ENCODE measurements around the gene D2HGDH.

The D2HGDH gene

GRCh38 chr2:241702155-241703031 lies 32.0 kb upstream of the D2HGDH start:
- H3K4me1 ChIP-seq (ENCODE audit: low read length): no peaks in the 10 kb centered on the region
- peaks cover 28% of the 10 kb centered on the region for H3K79me2 ChIP-seq (ENCODE audit: low read length)
- peak overlapping the region; percentile 67 for H3K4me3 ChIP-seq (ENCODE audit: low read length)
- no peaks in the 10 kb centered on the region for H3F3A ChIP-seq (ENCODE audit: insufficient read depth, low read length)
- H3K36me3 ChIP-seq (replicated peaks; ENCODE audit: insufficient read depth, low read length): no peaks in the 10 kb centered on the region
- H3K9ac ChIP-seq (ENCODE audit: low read length): peak overlapping the region; percentile 58
- peak overlapping the region; percentile 95; the same call in 1 of the 2 replicates for H3K27ac ChIP-seq (ENCODE audit: low read length)
- DNase-seq: peak; percentile 84
- H3K27me3 ChIP-seq (replicated peaks; ENCODE audit: insufficient read depth, low read length): no peaks in the 10 kb centered on the region
- H3K9me3 ChIP-seq (replicated peaks; ENCODE audit: insufficient read depth, low read length): no peaks in the 10 kb centered on the region
- H3K4me2 ChIP-seq (ENCODE audit: low read depth, low read length): peak overlapping the region; percentile 78
- TF ChIP-seq CTCF (IDR thresholded peaks at IDR 0.05; ENCODE audit: low read length) (peak; percentile 46), EZH2phosphoT487 (IDR thresholded peaks at IDR 0.05; ENCODE audit: low read length) (no peak)
- H3K9me2 ChIP-seq (replicated peaks; ENCODE audit: insufficient read depth, low read length): no peaks in the 10 kb centered on the region
- H2AFZ ChIP-seq (ENCODE audit: low read length): no peak overlapping the region
- no peaks in the 10 kb centered on the region for H4K20me1 ChIP-seq (ENCODE audit: insufficient read depth, low read length)

- Histone ChIP-seq H3K9me3 (replicated peaks; ENCODE audit: insufficient read depth, low read length) (no peaks in the 10 kb centered on the region), H2AFZ (ENCODE audit: low read length) (no peak overlapping the region), H3K4me2 (ENCODE audit: low read depth, low read length) (peak overlapping the region; percentile 78), H3F3A (ENCODE audit: insufficient read depth, low read length) (no peaks in the 10 kb centered on the region), H3K9me2 (replicated peaks; ENCODE audit: insufficient read depth, low read length) (no peaks in the 10 kb centered on the region), H3K36me3 (replicated peaks; ENCODE audit: insufficient read depth, low read length) (no peaks in the 10 kb centered on the region), H3K4me1 (ENCODE audit: low read length) (no peaks in the 10 kb centered on the region), H3K27me3 (replicated peaks; ENCODE audit: insufficient read depth, low read length) (no peaks in the 10 kb centered on the region), H3K27ac (ENCODE audit: low read length) (peak overlapping the region; percentile 1; the same call in 1 of the 2 replicates), H3K9ac (ENCODE audit: low read length) (peak overlapping the region; percentile 58), H3K79me2 (ENCODE audit: low read length) (peaks cover 28% of the 10 kb centered on the region), H3K4me3 (ENCODE audit: low read length) (peak overlapping the region; percentile 67), H4K20me1 (ENCODE audit: insufficient read depth, low read length) (no peaks in the 10 kb centered on the region)
- TF ChIP-seq EZH2phosphoT487 (IDR thresholded peaks at IDR 0.05; ENCODE audit: low read length) (no peak), CTCF (IDR thresholded peaks at IDR 0.05; ENCODE audit: low read length) (no peak), EZH2 (optimal IDR thresholded peaks at IDR 0.05; ENCODE audit: low read depth, low read length) (no peak)
- DNase-seq: no peak
Observed at GRCh38 chr2:241703032-241703604, 31.3 kb upstream of the D2HGDH start.

GRCh38 chr2:241706537-241706936 lies 27.9 kb upstream of the D2HGDH start:
- H4K20me1 ChIP-seq (ENCODE audit: insufficient read depth, low read length): no peaks in the 10 kb centered on the region
- H3K4me3 ChIP-seq (ENCODE audit: low read length): no peak overlapping the region
- TF ChIP-seq EZH2 (optimal IDR thresholded peaks at IDR 0.05; ENCODE audit: low read depth, low read length) (no peak), EZH2phosphoT487 (IDR thresholded peaks at IDR 0.05; ENCODE audit: low read length) (no peak), CTCF (IDR thresholded peaks at IDR 0.05; ENCODE audit: low read length) (no peak)
- H3K4me2 ChIP-seq (ENCODE audit: low read depth, low read length): no peak overlapping the region
- no peaks in the 10 kb centered on the region for H3K9me2 ChIP-seq (replicated peaks; ENCODE audit: insufficient read depth, low read length)
- no peaks in the 10 kb centered on the region for H3K27me3 ChIP-seq (replicated peaks; ENCODE audit: insufficient read depth, low read length)
- no peak overlapping the region for H3K27ac ChIP-seq (ENCODE audit: low read length)
- H3K79me2 ChIP-seq (ENCODE audit: low read length): peaks cover 28% of the 10 kb centered on the region
- no peak overlapping the region for H2AFZ ChIP-seq (ENCODE audit: low read length)
- no peaks in the 10 kb centered on the region for H3F3A ChIP-seq (ENCODE audit: insufficient read depth, low read length)
- no peak for DNase-seq
- no peaks in the 10 kb centered on the region for H3K4me1 ChIP-seq (ENCODE audit: low read length)
- H3K9me3 ChIP-seq (replicated peaks; ENCODE audit: insufficient read depth, low read length): no peaks in the 10 kb centered on the region
- no peaks in the 10 kb centered on the region for H3K36me3 ChIP-seq (replicated peaks; ENCODE audit: insufficient read depth, low read length)
- no peak overlapping the region for H3K9ac ChIP-seq (ENCODE audit: low read length)
